C4-2B (cell line): ENCODE results near the gene PRSS38.

Source experiments
- H3K27ac ChIP-seq: fragments of 450-650 bp; 2 replicates; pipeline ENCODE4 v1.5.1; 2017
- ZFX ChIP-seq: fragments of 450-650 bp; IDR thresholded peaks from 2 replicates; pipeline ENCODE4 v1.6.1; 2017
- TF ChIP-seq, protein P1 (sequence below): fragments of 450-650 bp; conservative IDR thresholded peaks from 2 replicates; pipeline ENCODE4 v1.5.1; 2017; ENCODE audit warnings: mild to moderate bottlenecking

Gene PRSS38

DNA sequence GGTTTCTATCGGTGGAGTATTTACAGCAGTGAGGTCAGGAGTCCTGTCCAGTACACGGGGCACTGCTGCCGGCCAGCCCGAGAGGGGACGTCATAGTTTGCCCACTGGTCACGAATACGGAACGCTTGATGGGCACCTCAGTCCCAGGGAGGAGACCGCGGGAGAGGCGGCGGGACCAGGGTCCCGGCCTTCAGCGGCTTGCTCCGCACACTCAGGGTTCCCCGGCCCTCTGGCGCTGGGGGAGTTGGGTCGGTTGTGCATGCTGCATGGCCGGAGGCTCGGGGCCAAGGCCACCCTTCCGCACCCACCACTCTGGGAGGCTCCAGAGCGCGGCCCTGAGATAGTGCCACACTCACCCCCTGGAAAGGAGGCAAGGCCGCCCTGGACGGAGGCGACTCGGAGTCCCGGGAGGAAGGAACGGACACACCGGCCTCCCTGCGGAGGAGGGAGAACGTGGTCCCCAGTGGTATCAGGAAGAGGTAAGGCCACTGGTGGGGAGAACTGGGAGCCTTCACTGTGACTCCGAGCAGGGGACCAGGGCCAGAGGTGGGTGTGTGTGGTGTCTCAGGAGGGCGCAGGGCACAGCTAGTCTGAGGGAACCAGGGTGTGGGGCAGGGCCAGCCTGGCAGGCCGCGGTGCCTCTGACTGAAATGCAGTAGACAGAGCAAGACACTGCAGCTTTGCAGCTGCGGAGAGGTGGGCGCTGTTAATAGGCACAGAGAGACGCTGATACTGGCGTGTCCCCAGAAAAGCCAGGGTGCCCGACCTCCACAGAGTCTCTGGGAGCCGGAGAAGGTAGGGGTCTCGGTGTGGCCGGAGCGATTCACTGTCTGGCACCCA, 28.6 kb upstream of the PRSS38 start:
- H3K27ac ChIP-seq, result peak overlapping the region; percentile 69
- no peak for TF ChIP-seq ZFX
- TF ChIP-seq, protein P1, sequence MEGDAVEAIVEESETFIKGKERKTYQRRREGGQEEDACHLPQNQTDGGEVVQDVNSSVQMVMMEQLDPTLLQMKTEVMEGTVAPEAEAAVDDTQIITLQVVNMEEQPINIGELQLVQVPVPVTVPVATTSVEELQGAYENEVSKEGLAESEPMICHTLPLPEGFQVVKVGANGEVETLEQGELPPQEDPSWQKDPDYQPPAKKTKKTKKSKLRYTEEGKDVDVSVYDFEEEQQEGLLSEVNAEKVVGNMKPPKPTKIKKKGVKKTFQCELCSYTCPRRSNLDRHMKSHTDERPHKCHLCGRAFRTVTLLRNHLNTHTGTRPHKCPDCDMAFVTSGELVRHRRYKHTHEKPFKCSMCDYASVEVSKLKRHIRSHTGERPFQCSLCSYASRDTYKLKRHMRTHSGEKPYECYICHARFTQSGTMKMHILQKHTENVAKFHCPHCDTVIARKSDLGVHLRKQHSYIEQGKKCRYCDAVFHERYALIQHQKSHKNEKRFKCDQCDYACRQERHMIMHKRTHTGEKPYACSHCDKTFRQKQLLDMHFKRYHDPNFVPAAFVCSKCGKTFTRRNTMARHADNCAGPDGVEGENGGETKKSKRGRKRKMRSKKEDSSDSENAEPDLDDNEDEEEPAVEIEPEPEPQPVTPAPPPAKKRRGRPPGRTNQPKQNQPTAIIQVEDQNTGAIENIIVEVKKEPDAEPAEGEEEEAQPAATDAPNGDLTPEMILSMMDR, result no peak

DNA sequence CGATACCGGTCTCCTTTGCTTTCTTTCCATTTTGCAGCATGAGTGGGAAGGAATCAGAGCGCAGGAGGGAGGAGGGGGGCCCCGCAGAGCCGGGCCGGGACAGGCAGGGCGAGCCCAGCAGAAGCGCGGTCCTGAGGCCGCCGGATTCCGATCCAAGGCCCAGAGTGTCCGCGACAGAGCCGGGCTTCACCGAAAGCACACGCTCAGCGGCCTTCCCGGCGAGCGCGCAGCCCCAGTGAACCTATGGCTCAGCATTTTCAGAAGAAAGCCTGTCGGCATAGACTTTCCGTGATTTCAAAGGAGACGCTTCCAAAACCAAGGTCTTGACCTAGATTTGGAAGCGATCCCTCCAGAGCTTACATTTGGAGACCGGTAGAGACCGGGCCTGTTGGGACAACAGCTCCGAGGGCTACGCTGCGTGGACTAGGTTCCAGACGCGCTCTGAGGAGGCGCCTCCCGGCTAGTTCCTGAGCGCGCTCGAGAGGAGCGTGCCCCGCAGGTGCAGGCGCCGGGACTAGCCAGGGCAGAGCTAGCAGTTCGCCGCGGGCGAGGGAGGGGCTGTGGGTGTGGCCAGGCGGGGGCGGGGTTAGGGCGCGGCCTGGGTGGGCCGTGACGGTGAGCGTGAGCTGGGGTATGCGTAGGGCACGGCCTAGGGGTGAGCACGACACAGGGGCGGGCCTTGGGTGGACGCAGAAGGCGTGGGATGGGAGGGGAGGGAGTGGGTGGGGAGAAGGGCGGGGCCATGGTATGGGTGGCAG, 27.8 kb upstream of the PRSS38 start:
- TF ChIP-seq, protein P1, result no peak
- peak; percentile 27; the same call in 1 of the 2 replicates for TF ChIP-seq ZFX
- peak overlapping the region; percentile 69 for H3K27ac ChIP-seq

DNA sequence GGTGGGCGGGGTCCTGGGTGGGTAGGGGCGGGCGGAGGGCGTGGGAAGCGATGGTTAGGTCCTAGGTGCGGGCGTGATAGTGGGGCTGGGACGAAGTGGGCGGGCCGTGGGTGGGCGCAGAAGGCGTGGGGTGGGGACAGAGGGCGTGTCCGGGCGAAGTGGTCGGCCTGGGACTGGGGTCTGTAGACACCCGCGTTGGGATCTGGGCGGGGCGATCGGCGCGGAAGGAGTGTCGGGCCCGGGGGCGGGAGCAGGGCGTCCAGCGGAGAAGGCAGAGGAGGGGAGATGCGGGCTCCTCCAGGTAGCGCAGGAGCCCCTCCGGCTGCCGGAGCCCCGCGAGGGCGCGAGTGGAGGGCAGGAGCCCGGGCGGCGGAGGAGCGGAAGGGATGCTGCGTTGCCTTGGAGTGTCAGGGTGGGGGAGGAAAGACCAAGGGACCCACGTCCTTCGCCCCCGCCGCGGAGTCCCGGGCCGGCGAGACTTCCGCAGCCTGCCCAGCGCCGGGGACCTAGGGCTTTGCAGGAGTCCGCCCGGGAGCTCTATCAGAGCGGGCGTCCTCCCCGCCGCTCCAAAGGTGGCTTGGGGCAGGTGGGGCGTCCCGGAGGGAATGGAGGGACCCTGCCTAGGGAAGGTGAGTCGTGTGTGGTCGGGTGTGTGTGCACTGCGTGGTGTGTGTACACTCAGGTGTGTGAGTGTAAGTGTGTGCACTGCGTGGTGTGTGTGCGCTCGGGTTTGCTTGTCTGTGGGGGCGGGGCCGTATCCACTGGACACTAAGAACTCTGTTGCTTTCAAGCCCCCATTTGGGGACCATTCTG, 27.0 kb upstream of the PRSS38 start:
- peak overlapping the region; percentile 51 for H3K27ac ChIP-seq
- no peak for TF ChIP-seq ZFX
- TF ChIP-seq, protein P1, result no peak

DNA sequence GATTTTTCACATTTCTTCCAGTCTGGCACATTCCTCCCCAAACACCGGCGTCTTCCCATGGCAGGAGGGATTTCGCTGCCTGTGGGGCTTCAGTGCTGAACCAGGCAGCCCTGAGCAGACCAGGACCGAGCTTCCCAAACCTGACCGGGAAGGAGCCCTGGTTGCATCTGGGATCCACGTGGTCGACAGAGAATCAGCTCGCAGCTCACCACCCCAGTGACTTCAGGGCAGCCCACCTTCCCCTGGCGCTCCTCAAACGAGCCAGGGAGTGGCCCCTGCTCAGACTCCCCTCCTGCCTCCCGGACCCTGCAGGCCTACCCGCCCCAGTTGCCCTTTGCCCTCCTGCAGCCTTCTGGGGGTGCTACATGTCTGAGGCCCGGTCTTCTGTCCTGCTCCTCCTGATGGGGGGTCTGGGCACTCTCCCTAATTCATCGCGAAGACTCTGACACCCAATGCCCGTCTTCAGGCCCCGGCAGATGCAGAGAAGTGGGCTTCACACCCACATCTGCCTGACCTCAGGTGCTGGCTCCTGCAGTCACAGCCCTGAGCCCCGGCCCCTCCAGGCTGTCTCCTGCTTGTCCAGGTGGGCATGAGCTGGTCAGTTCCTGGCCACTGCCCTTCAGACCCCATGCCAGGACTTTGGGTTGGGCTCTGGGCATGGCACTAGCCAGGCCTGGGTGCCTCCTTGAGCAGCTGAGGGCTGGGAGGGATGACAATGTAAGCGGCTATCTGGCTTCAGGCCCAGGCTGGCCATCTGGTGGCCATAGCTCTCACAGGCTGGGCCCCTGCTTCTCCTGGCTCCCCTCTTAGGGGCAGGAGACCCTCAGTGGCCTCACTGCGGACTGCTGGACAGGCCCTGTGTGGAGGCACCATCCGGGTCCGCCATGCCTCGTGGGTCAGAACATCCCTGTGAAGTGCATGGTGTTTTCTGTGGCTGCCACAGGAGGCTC, 26.1 kb upstream of the PRSS38 start:
- no peak for TF ChIP-seq ZFX
- TF ChIP-seq, protein P1, result no peak
- H3K27ac ChIP-seq, result no peak overlapping the region; the same call in 1 of the 2 replicates

DNA sequence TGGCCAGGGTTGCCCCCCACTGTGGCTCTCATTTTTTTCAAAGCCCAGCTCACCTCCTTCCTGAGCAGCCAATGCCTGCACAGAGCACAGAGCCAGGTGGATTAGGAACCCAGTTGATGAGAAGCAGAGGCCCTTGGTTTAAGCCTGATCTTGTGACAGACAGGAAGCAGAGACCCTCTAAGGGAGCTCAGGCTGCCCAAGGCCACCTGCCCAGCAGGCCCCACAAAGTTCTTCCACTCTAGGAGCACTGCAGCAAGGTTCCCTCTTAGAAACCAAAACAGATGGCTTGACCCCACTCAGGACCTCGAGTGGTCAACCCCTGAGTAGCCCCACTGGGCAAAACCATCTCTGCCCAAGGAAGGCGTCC, 25.5 kb upstream of the PRSS38 start:
- TF ChIP-seq, protein P1, result no peak
- H3K27ac ChIP-seq, result no peak overlapping the region

DNA sequence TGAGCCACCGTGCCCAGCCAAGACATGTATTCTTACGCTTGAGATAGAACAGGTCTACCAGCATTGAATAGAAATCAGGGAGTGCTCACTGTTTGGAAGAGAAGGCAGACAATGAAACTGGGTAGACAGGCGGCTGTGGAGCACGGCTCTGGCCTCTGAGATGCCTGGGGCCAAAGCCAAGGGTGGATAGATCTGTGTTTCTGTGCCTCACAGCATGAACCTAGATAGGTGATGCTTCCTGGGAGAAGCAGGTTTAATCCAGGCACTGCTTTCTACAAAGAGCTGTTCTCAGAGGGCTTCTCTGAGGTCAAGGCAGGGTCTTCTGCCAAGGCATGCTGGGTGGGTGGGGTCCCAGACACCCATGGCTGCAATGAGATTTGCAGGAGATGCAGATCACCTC, 24.6 kb upstream of the PRSS38 start:
- TF ChIP-seq, protein P1, result no peak
- no peak for TF ChIP-seq ZFX

More for the DNA sequence above, 24.6 kb upstream of the PRSS38 start:
- no peak overlapping the region for H3K27ac ChIP-seq
